ENCODE results near the gene HMGN5. TPM values are rescaled to one million over a fixed set of nuclear protein-coding genes. Genes with fewer than 3 reads are reported as not detected.
A peak's percentile ranks its signal among the peaks of the same experiment; 100 is the strongest.

Gene HMGN5
- total RNA-seq, 1 donor from 2014 or later = 1.2 TPM

- intact Hi-C loops (cut with micrococcal nuclease) = no loop called here
- ATAC-seq (ENCODE audit: low read depth) (no peak), DNase-seq (no peak)
- Mint-ChIP-seq H3K4me3 (no peak overlapping the region), H3K27ac (no peak overlapping the region), H3K36me3 (ENCODE audit: low read depth) (peaks cover 49% of the 10 kb centered on the region), H3K4me1 (peaks cover 44% of the 10 kb centered on the region), H3K27me3 (no peaks in the 10 kb centered on the region), H3K9me3 (no peaks in the 10 kb centered on the region)
- ChIA-PET POLR2A (no interaction called here), CTCF (no interaction called here)
- TF ChIP-seq, protein P1, sequence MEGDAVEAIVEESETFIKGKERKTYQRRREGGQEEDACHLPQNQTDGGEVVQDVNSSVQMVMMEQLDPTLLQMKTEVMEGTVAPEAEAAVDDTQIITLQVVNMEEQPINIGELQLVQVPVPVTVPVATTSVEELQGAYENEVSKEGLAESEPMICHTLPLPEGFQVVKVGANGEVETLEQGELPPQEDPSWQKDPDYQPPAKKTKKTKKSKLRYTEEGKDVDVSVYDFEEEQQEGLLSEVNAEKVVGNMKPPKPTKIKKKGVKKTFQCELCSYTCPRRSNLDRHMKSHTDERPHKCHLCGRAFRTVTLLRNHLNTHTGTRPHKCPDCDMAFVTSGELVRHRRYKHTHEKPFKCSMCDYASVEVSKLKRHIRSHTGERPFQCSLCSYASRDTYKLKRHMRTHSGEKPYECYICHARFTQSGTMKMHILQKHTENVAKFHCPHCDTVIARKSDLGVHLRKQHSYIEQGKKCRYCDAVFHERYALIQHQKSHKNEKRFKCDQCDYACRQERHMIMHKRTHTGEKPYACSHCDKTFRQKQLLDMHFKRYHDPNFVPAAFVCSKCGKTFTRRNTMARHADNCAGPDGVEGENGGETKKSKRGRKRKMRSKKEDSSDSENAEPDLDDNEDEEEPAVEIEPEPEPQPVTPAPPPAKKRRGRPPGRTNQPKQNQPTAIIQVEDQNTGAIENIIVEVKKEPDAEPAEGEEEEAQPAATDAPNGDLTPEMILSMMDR (IDR thresholded peaks at IDR 0.05) = no peak
Observed at GRCh38 chrX:81208916-81209315, 7.2 kb upstream of the HMGN5 start.

DNA sequence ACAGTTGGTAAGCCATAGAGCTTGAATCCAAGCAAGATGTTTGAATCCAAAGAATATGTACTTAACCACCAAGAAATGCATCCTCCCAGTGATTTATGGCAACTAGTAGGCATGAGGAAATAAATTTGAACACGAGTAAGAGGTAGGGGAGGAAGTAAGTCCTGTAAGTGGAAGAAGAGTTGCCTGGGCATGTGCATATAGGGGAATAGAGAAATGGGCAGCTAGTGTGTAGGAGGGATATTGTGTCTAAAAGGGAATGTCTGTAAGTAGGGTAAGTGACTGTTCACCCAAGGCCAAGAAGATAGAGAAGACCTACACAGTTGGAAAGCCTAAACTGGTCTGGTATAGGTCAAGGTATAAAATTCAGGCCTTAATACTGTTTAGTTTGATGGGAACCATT is 4.8 kb upstream of the HMGN5 start:
- no peak for DNase-seq
- intact Hi-C loops (cut with micrococcal nuclease) = no loop called here
- no peak overlapping the region for H3K4me3 Mint-ChIP-seq
- CTCF ChIA-PET = no interaction called here
- peaks cover 42% of the 10 kb centered on the region for H3K36me3 Mint-ChIP-seq (ENCODE audit: low read depth)
- no peaks in the 10 kb centered on the region for H3K9me3 Mint-ChIP-seq
- H3K27me3 Mint-ChIP-seq = no peaks in the 10 kb centered on the region
- H3K27ac Mint-ChIP-seq = peak overlapping the region; percentile 36
- no peak for ATAC-seq (ENCODE audit: low read depth)
- TF ChIP-seq, protein P1 (IDR thresholded peaks at IDR 0.05) = no peak
- peaks cover 53% of the 10 kb centered on the region for H3K4me1 Mint-ChIP-seq
- POLR2A ChIA-PET = no interaction called here

GRCh38 chrX:81205551-81205950 is 3.8 kb upstream of the HMGN5 start:
- POLR2A ChIA-PET = no interaction called here
- Mint-ChIP-seq H3K36me3 (ENCODE audit: low read depth) (peaks cover 37% of the 10 kb centered on the region), H3K4me1 (peaks cover 60% of the 10 kb centered on the region), H3K27ac (no peak overlapping the region), H3K4me3 (peak overlapping the region; percentile 11), H3K27me3 (no peaks in the 10 kb centered on the region), H3K9me3 (no peaks in the 10 kb centered on the region)
- CTCF ChIA-PET = no interaction called here
- ATAC-seq (ENCODE audit: low read depth) (no peak), DNase-seq (no peak)
- intact Hi-C loops (cut with micrococcal nuclease) = no loop called here
- TF ChIP-seq, protein P1 (IDR thresholded peaks at IDR 0.05) = no peak

GRCh38 chrX:81202943-81203342 is 1.2 kb upstream of the HMGN5 start:
- POLR2A ChIA-PET = interaction anchor here (1.7 to 2.3 kb wide), 3 partner anchors 82 to 395 kb away, joined by 5 to 19 read pairs (median 5); partner anchors contain the start of gene BRWD3
- ATAC-seq (ENCODE audit: low read depth) = no peak
- H3K36me3 Mint-ChIP-seq (ENCODE audit: low read depth) = peaks cover 36% of the 10 kb centered on the region
- CTCF ChIA-PET = no interaction called here
- no peaks in the 10 kb centered on the region for H3K9me3 Mint-ChIP-seq
- no peak for DNase-seq
- H3K4me3 Mint-ChIP-seq = peak overlapping the region; percentile 95
- peaks cover 62% of the 10 kb centered on the region for H3K4me1 Mint-ChIP-seq
- intact Hi-C loops (cut with micrococcal nuclease) = loop anchor here (1.0 kb wide), 1 partner anchor 82 kb away; no protein-coding TSS in a partner anchor
- TF ChIP-seq, protein P1 (IDR thresholded peaks at IDR 0.05) = no peak
- H3K27me3 Mint-ChIP-seq = no peaks in the 10 kb centered on the region
- H3K27ac Mint-ChIP-seq = peak overlapping the region; percentile 92

DNA sequence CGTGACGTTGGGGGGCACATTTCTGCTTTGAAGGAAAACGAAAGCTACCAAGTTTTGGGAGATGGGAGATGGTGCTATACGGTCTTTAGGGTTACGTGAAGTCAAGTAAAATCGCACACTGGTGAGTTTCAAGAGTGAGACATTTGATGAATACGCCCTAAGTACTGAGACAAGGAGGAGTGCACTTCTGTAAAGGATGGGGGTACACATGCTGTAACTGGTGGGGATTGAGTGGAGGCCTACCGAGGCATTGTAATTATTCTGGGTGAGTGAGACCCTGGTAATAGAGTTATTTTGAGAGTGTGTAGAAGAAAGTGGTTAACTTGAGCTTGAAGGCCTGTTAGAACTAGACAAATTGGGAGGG is 725 bp upstream of the HMGN5 start:
- DNase-seq (no peak), ATAC-seq (ENCODE audit: low read depth) (no peak)
- intact Hi-C loops (cut with micrococcal nuclease) = loop anchor here (1.0 kb wide), 1 partner anchor 81 kb away; no protein-coding TSS in a partner anchor
- CTCF ChIA-PET = no interaction called here
- Mint-ChIP-seq H3K27ac (peak overlapping the region; percentile 92), H3K27me3 (no peaks in the 10 kb centered on the region), H3K4me1 (peaks cover 62% of the 10 kb centered on the region), H3K4me3 (peak overlapping the region; percentile 95), H3K36me3 (ENCODE audit: low read depth) (peaks cover 32% of the 10 kb centered on the region), H3K9me3 (no peaks in the 10 kb centered on the region)
- TF ChIP-seq, protein P1 (IDR thresholded peaks at IDR 0.05) = no peak
- POLR2A ChIA-PET = interaction anchor here (0.9 to 2.3 kb wide), 4 partner anchors 14 to 395 kb away, joined by 3 to 19 read pairs (median 5); partner anchors contain the start of gene BRWD3
